MCF 10A (cell line): ENCODE data around the gene EP300. TPM values are rescaled to one million over a fixed set of nuclear protein-coding genes. Genes with fewer than 3 reads are reported as not detected.

Source experiments
- BruUV-seq: library from RNA; stranded (reverse); fragments of 400-500 nt; replicated peaks from 2 replicates; lab custom pipeline; 2021; lab: Mats Ljungman, UMichigan
- CTCF ChIA-PET: fragments of 300-600 bp; sonication (Branson Sonifier 250); formaldehyde crosslinking; extraction: SDS; loops from one replicate; lab custom pipeline; 2021; ENCODE audit warnings: antibody characterized with exemption, inconsistent platforms; lab: Yijun Ruan, JAX
- POLR2A ChIA-PET: fragments of 300-600, 350-650 bp; sonication (Branson Sonifier 250); formaldehyde crosslinking; extraction: SDS; loops from one replicate; lab custom pipeline; 2020; ENCODE audit warnings: antibody characterized with exemption, inconsistent platforms; lab: Yijun Ruan, JAX
- DNase-seq: peaks from one replicate; pipeline ENCODE4 v3.0.0-alpha.2; 2018; ENCODE audit not compliant: unreplicated experiment
- H3K27ac Mint-ChIP-seq: one replicate; pipeline ENCODE4 v1.8.0; 2022; ENCODE audit warnings: mild to moderate bottlenecking, low read depth, mixed read lengths; ENCODE audit not compliant: unreplicated experiment
- H3K27me3 Mint-ChIP-seq: one replicate; pipeline ENCODE4 v1.8.0; 2022; ENCODE audit warnings: mixed read lengths; ENCODE audit not compliant: insufficient read depth, unreplicated experiment
- H3K36me3 Mint-ChIP-seq: one replicate; pipeline ENCODE4 v1.8.0; 2022; ENCODE audit warnings: mild to moderate bottlenecking, moderate library complexity, mixed read lengths; ENCODE audit not compliant: insufficient read depth, unreplicated experiment
- H3K4me1 Mint-ChIP-seq: one replicate; pipeline ENCODE4 v1.8.0; 2022; ENCODE audit warnings: mixed read lengths; ENCODE audit not compliant: insufficient read depth, unreplicated experiment
- H3K4me3 Mint-ChIP-seq: one replicate; pipeline ENCODE4 v1.8.0; 2022; ENCODE audit warnings: mild to moderate bottlenecking, moderate library complexity, mixed read lengths; ENCODE audit not compliant: unreplicated experiment
- H3K9me3 Mint-ChIP-seq: one replicate; pipeline ENCODE4 v1.8.0; 2022; ENCODE audit warnings: mixed read lengths; ENCODE audit not compliant: unreplicated experiment
- intact Hi-C: fragments of 100-400 bp; cut with micrococcal nuclease; formaldehyde crosslinking; loops from 2 replicates; pipeline ENCODE4 v1.14.1; 2022
- total RNA-seq: library from RNA; stranded (reverse); gene quantifications from 2 replicates; pipeline ENCODE4 v1.2.3, GENCODE V29; 2022
- TF ChIP-seq, protein P1 (sequence below): fragments of 200-600 bp; IDR thresholded peaks from one replicate; pipeline ENCODE4 v1.8.0; 2022; ENCODE audit warnings: antibody characterized with exemption, mild to moderate bottlenecking; ENCODE audit not compliant: unreplicated experiment

Gene EP300
- total RNA-seq, 1 experiment from 2014 or later, result 53.3 TPM

DNA sequence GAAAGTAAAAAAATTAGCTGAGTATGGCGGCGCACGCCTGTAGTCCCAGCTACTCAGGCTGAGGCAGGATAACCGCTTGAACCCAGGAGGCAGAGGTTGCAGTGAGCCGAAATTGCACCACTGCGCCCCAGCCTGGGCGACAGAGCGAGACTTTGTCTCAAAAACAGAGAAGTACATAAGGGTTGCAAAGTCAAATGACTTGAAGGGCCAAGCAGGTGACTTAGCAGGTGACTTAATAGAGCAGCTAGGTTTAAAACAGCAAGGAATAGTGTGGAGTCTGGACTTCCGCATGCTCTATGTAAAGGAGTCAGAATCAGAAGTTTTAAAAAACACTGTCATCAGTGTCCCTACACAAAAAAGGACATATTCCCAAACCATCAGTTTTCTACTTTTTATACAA is 31.7 kb downstream of the EP300 start:
- TF ChIP-seq, protein P1, sequence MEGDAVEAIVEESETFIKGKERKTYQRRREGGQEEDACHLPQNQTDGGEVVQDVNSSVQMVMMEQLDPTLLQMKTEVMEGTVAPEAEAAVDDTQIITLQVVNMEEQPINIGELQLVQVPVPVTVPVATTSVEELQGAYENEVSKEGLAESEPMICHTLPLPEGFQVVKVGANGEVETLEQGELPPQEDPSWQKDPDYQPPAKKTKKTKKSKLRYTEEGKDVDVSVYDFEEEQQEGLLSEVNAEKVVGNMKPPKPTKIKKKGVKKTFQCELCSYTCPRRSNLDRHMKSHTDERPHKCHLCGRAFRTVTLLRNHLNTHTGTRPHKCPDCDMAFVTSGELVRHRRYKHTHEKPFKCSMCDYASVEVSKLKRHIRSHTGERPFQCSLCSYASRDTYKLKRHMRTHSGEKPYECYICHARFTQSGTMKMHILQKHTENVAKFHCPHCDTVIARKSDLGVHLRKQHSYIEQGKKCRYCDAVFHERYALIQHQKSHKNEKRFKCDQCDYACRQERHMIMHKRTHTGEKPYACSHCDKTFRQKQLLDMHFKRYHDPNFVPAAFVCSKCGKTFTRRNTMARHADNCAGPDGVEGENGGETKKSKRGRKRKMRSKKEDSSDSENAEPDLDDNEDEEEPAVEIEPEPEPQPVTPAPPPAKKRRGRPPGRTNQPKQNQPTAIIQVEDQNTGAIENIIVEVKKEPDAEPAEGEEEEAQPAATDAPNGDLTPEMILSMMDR, result no peak
- Mint-ChIP-seq H3K9me3 (no peaks in the 10 kb centered on the region), H3K27me3 (no peaks in the 10 kb centered on the region), H3K36me3 (peaks cover 69% of the 10 kb centered on the region), H3K4me3 (no peak overlapping the region), H3K27ac (peak overlapping the region; percentile 67), H3K4me1 (peaks cover 9% of the 10 kb centered on the region)
- intact Hi-C loops, result no loop called here
- BruUV-seq, result no TSS peak
- ChIA-PET POLR2A (no interaction called here), CTCF (no interaction called here)
- DNase-seq, result no peak

DNA sequence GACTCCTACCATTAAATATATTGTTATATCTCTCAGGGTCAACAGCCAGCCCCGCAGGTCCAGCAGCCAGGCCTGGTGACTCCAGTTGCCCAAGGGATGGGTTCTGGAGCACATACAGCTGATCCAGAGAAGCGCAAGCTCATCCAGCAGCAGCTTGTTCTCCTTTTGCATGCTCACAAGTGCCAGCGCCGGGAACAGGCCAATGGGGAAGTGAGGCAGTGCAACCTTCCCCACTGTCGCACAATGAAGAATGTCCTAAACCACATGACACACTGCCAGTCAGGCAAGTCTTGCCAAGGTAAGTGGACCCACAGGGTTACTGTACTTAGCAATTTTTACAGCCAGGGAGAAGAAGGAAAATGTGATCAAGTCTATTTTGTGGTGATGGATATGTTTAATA is 35.1 kb downstream of the EP300 start:
- ChIA-PET CTCF (interaction anchor here (0.9 kb wide), 1 partner anchor 205 kb away, joined by 4 read pairs; no protein-coding TSS in a partner anchor), POLR2A (no interaction called here)
- Mint-ChIP-seq H3K4me3 (no peak overlapping the region), H3K27ac (no peak overlapping the region), H3K9me3 (no peaks in the 10 kb centered on the region), H3K36me3 (peaks cover 78% of the 10 kb centered on the region), H3K4me1 (peaks cover 9% of the 10 kb centered on the region), H3K27me3 (no peaks in the 10 kb centered on the region)
- no TSS peak for BruUV-seq
- DNase-seq, result no peak
- intact Hi-C loops, result no loop called here
- TF ChIP-seq, protein P1, result no peak

DNA sequence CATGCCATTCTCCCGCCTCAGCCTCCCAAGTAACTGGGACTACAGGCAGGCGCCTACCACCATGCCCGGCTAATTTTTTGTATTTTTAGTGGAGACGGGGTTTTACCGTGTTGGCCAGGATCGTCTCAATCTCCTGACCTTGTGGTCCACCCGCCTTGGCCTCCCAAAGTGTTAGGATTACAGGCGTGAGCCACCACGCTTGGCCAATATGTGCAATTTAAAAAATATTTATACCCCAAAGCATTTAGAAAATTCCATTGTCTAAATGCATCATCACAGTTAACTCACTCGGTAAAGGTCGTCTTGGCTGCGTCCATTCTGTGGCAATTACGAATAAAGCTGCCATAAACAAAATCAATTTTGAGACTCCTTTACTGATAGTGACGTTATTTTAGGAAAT is 36.2 kb downstream of the EP300 start:
- CTCF ChIA-PET, result no interaction called here
- Mint-ChIP-seq H3K27ac (no peak overlapping the region), H3K4me1 (no peaks in the 10 kb centered on the region), H3K4me3 (no peak overlapping the region), H3K9me3 (no peaks in the 10 kb centered on the region), H3K36me3 (peaks cover 82% of the 10 kb centered on the region), H3K27me3 (no peaks in the 10 kb centered on the region)
- no peak for DNase-seq
- TF ChIP-seq, protein P1, result no peak
- BruUV-seq, result no TSS peak
- intact Hi-C loops, result no loop called here
- POLR2A ChIA-PET, result interaction anchor here (0.7 kb wide), 1 partner anchor 229 kb away, joined by 3 read pairs; no protein-coding TSS in a partner anchor

DNA sequence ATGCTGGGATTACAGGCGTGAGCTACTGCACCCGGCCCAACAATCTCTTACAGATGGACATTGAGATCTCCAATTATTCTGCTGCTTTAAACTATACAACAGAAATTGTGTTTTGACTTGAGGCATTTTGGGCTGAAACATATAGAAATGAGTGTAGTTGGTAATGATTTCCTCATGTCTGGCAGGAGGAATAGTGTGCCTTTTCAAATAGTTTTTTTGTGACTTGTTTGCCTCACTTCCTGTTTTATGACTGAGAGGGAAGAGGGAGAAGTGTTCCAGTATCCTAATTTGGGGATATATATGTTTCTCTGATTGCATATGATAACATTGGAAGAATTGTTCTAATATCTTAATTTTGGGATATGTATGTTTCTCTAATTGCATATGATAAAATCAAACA is 40.2 kb downstream of the EP300 start:
- POLR2A ChIA-PET, result no interaction called here
- H3K27ac Mint-ChIP-seq, result no peak overlapping the region
- intact Hi-C loops, result no loop called here
- no peak for DNase-seq
- H3K36me3 Mint-ChIP-seq, result peaks cover 94% of the 10 kb centered on the region
- no peaks in the 10 kb centered on the region for H3K4me1 Mint-ChIP-seq
- BruUV-seq, result no TSS peak
- CTCF ChIA-PET, result interaction anchor here (1.0 kb wide), 1 partner anchor 210 kb away, joined by 4 read pairs; no protein-coding TSS in a partner anchor
- H3K4me3 Mint-ChIP-seq, result no peak overlapping the region
- H3K27me3 Mint-ChIP-seq, result no peaks in the 10 kb centered on the region
- TF ChIP-seq, protein P1, result no peak
- H3K9me3 Mint-ChIP-seq, result no peaks in the 10 kb centered on the region
